ENCODE results near the gene CRYBG1.

GRCh38 chr6:106536357-106536756, 175.8 kb downstream of the CRYBG1 start:
- TF ChIP-seq EZH2 (IDR thresholded peaks at IDR 0.05) (no peak), POLR2AphosphoS5 (IDR thresholded peaks at IDR 0.05; ENCODE audit: borderline replicate concordance, low read depth, low read length) (no peak), FOXP2 (optimal IDR thresholded peaks at IDR 0.05; ENCODE audit: control extremely low read depth, extremely low read length, insufficient read depth) (no peak)

Data from SK-N-MC (cell line).